H1 (cell line): Measurements from ENCODE around the gene SGCB. TPM values are rescaled to one million over a fixed set of nuclear protein-coding genes. Genes with fewer than 3 reads are reported as not detected.

Source experiments
- CTCF ChIA-PET: fragments of 300-600 bp; sonication (Branson Sonifier 250); formaldehyde crosslinking; loops from one replicate; lab custom pipeline; 2021; ENCODE audit not compliant: partially characterized antibody; lab: Charles Lee
- POLR2A ChIA-PET: fragments of 300-600 bp; sonication (Branson Sonifier 250); formaldehyde crosslinking; loops from one replicate; lab custom pipeline; 2021; ENCODE audit warnings: inconsistent platforms; ENCODE audit not compliant: partially characterized antibody; lab: Charles Lee
- DNase-seq, 2 experiments: peaks; one replicate each; pipeline versions ENCODE4 v3.0.0 to v3.0.0-alpha.2; 2010 to 2022; ENCODE audit warnings: low spot score in 2 of 2, low read depth in 1 of 2, mixed read lengths in 1 of 2
- FAIRE-seq: peaks from 2 replicates; lab custom pipeline; 2011; peaks lifted over from hg19 to GRCh38; lab: Jason Lieb, UNC
- H2AFZ ChIP-seq: 2 replicates; pipeline ENCODE4 v1.8.1; 2012; ENCODE audit warnings: low read length, inconsistent platforms
- H2AK5ac ChIP-seq: 2 replicates; pipeline ENCODE4 v1.6.1; 2013; ENCODE audit warnings: low read depth, low read length
- H2BK120ac ChIP-seq: replicated peaks from 2 replicates; pipeline ENCODE3; 2013; ENCODE audit warnings: low read depth, low read length, inconsistent platforms
- H2BK12ac ChIP-seq: 2 replicates; pipeline ENCODE4 v1.6.1; 2013; ENCODE audit warnings: low read depth, low read length
- H2BK15ac ChIP-seq: 2 replicates; pipeline ENCODE4 v1.6.1; 2013; ENCODE audit warnings: low read length
- H2BK20ac ChIP-seq: 2 replicates; pipeline ENCODE4 v1.6.1; 2013; ENCODE audit warnings: low read length
- H2BK5ac ChIP-seq: 2 replicates; pipeline ENCODE4 v1.6.1; 2013; ENCODE audit warnings: low read depth, low read length
- H3K14ac ChIP-seq: 2 replicates; pipeline ENCODE4 v1.6.1; 2013; ENCODE audit warnings: inconsistent platforms; ENCODE audit not compliant: insufficient read length
- H3K18ac ChIP-seq: 2 replicates; pipeline ENCODE4 v1.6.1; 2013; ENCODE audit warnings: low read length; ENCODE audit errors: extremely low read depth
- H3K23ac ChIP-seq: 2 replicates; pipeline ENCODE4 v1.6.1; 2013; ENCODE audit warnings: inconsistent platforms; ENCODE audit not compliant: insufficient read length
- H3K23me2 ChIP-seq: 2 replicates; pipeline ENCODE4 v1.6.1; 2013; ENCODE audit warnings: low read depth, low read length
- H3K27ac ChIP-seq: 2 replicates; pipeline ENCODE4 v1.6.1; 2011; ENCODE audit warnings: low read depth, low read length, inconsistent platforms
- H3K27me3 ChIP-seq, 4 experiments: replicated peaks in 1 of 4; 1 replicate in 1 of 4; 2 replicates in 3 of 4; pipeline versions ENCODE4 v1.6.1 to v1.8.1; 2011 to 2013; ENCODE audit warnings: low read length in 3 of 4, mild to moderate bottlenecking in 3 of 4, inconsistent platforms in 2 of 4, mixed read lengths in 2 of 4, moderate library complexity in 1 of 4; ENCODE audit not compliant: control insufficient read depth in 3 of 4, insufficient read depth in 3 of 4; ENCODE audit errors: extremely low read depth in 1 of 4
- H3K36me3 ChIP-seq, 4 experiments: 2 replicates each; pipeline versions ENCODE4 v1.6.1 to v1.8.1; 2011 to 2013; ENCODE audit warnings: mild to moderate bottlenecking in 4 of 4, low read length in 3 of 4, moderate library complexity in 2 of 4, control low read depth in 1 of 4, inconsistent platforms in 1 of 4; ENCODE audit not compliant: insufficient read depth in 4 of 4, control insufficient read depth in 2 of 4
- H3K4ac ChIP-seq: replicated peaks from 2 replicates; pipeline ENCODE3; 2013; ENCODE audit warnings: low read length, low read depth, mixed read lengths, inconsistent platforms; ENCODE audit not compliant: insufficient read length
- H3K4me1 ChIP-seq, 4 experiments: replicated peaks in 1 of 4; 1 replicate in 1 of 4; 2 replicates in 3 of 4; pipeline versions ENCODE4 v1.6.1 to v1.8.1; 2011 to 2013; ENCODE audit warnings: low read length in 3 of 4, inconsistent platforms in 2 of 4, mixed read lengths in 1 of 4; ENCODE audit not compliant: insufficient read depth in 4 of 4, control insufficient read depth in 3 of 4
- H3K4me2 ChIP-seq, 2 experiments: 2 replicates each; pipeline versions ENCODE4 v1.6.1 to v1.8.1; 2011 to 2013; ENCODE audit warnings: low read depth in 2 of 2, low read length in 2 of 2, control low read depth in 1 of 2, inconsistent platforms in 1 of 2, mild to moderate bottlenecking in 1 of 2; ENCODE audit not compliant: insufficient read depth in 1 of 2
- H3K4me3 ChIP-seq, 4 experiments: fragments of 200-600, 300-600 bp in 1 of 4; sonication (generic), shearing (Covaris generic), sonication (Bioruptor Twin) in 1 of 4; 2 replicates each; pipeline versions ENCODE4 v1.5.1 to v1.8.1; 2011 to 2016; ENCODE audit warnings: low read length in 4 of 4, low read depth in 3 of 4, control low read depth in 2 of 4, inconsistent platforms in 2 of 4, mild to moderate bottlenecking in 2 of 4, mixed read lengths in 1 of 4, moderate library complexity in 1 of 4; ENCODE audit not compliant: insufficient read depth in 2 of 4; ENCODE audit errors: extremely low read depth in 1 of 4
- H3K56ac ChIP-seq: replicated peaks from 2 replicates; pipeline ENCODE3; 2013; ENCODE audit warnings: low read depth, mild to moderate bottlenecking, mixed read lengths, low read length, inconsistent platforms; ENCODE audit not compliant: insufficient read length
- H3K79me1 ChIP-seq: 2 replicates; pipeline ENCODE4 v1.6.1; 2013; ENCODE audit warnings: low read depth, low read length, control low read depth
- H3K79me2 ChIP-seq, 2 experiments: 2 replicates each; pipeline versions ENCODE4 v1.6.1 to v1.8.1; 2012 to 2013; ENCODE audit warnings: low read length in 2 of 2, mild to moderate bottlenecking in 2 of 2, inconsistent platforms in 1 of 2; ENCODE audit not compliant: insufficient read depth in 2 of 2, control insufficient read depth in 1 of 2
- H3K9ac ChIP-seq, 4 experiments: replicated peaks in 1 of 4; 1 replicate in 1 of 4; 2 replicates in 3 of 4; pipeline versions ENCODE4 v1.6.1 to v1.8.1; 2011 to 2013; ENCODE audit warnings: low read depth in 3 of 4, low read length in 3 of 4, control low read depth in 2 of 4, mild to moderate bottlenecking in 2 of 4, moderate library complexity in 2 of 4, inconsistent platforms in 1 of 4; ENCODE audit errors: extremely low read depth in 1 of 4
- H3K9me3 ChIP-seq, 2 experiments: 2 replicates each; pipeline versions ENCODE4 v1.6.1 to v1.8.1; 2012 to 2013; ENCODE audit warnings: mild to moderate bottlenecking in 2 of 2, moderate library complexity in 2 of 2, control low read depth in 1 of 2, inconsistent platforms in 1 of 2, low read depth in 1 of 2, low read length in 1 of 2, mixed read lengths in 1 of 2; ENCODE audit not compliant: insufficient read depth in 2 of 2
- H4K20me1 ChIP-seq, 2 experiments: replicated peaks in 1 of 2; 2 replicates each; pipeline versions ENCODE3 to v1.8.1; 2011 to 2013; ENCODE audit warnings: inconsistent platforms in 2 of 2, low read length in 2 of 2, mild to moderate bottlenecking in 1 of 2; ENCODE audit not compliant: insufficient read depth in 2 of 2, control insufficient read depth in 1 of 2
- H4K5ac ChIP-seq: 2 replicates; pipeline ENCODE4 v1.6.1; 2013; ENCODE audit warnings: low read length, low read depth, mixed read lengths, inconsistent platforms; ENCODE audit not compliant: insufficient read length
- H4K8ac ChIP-seq: 2 replicates; pipeline ENCODE4 v1.8.0; 2013; ENCODE audit warnings: mild to moderate bottlenecking, moderate library complexity, low read length, inconsistent platforms; ENCODE audit not compliant: insufficient read depth; ENCODE audit errors: extremely low read depth
- H4K91ac ChIP-seq: replicated peaks from 2 replicates; pipeline ENCODE3; 2013; ENCODE audit warnings: low read length, mixed read lengths, inconsistent platforms; ENCODE audit not compliant: insufficient read length
- BACH1 ChIP-seq: IDR thresholded peaks from 2 replicates; pipeline ENCODE4 v1.6.1; 2012; ENCODE audit warnings: low read length, improper control_type of control experiment
- BCL11A ChIP-seq, 2 experiments: IDR thresholded peaks; one replicate each; pipeline ENCODE4 v1.6.1; 2011; ENCODE audit warnings: low read depth in 2 of 2, low read length in 2 of 2, mild to moderate bottlenecking in 2 of 2
- EGR1 ChIP-seq: IDR thresholded peaks from 2 replicates; pipeline ENCODE4 v1.6.1; 2011; ENCODE audit warnings: low read depth, low read length, borderline replicate concordance
- GABPA ChIP-seq: IDR thresholded peaks from 2 replicates; pipeline ENCODE4 v1.6.1; 2011; ENCODE audit warnings: mild to moderate bottlenecking, low read length, moderate library complexity, borderline replicate concordance; ENCODE audit not compliant: insufficient read depth
- HDAC2 ChIP-seq, 2 experiments: fragments of 300-600 bp in 1 of 2; sonication (generic) in 1 of 2; IDR thresholded peaks; 2 replicates each; pipeline ENCODE4 v1.6.1; 2011 to 2012; ENCODE audit warnings: low read depth in 2 of 2, low read length in 2 of 2, mild to moderate bottlenecking in 2 of 2, moderate library complexity in 2 of 2, borderline replicate concordance in 1 of 2, inconsistent platforms in 1 of 2
- POLR2AphosphoS5 ChIP-seq: IDR thresholded peaks from 2 replicates; pipeline ENCODE4 v1.6.1; 2011; ENCODE audit warnings: low read depth, low read length
- SP4 ChIP-seq: IDR thresholded peaks from 2 replicates; pipeline ENCODE4 v1.6.1; 2012; ENCODE audit warnings: low read length, inconsistent platforms
- TAF1 ChIP-seq: IDR thresholded peaks from 2 replicates; pipeline ENCODE4 v1.6.1; 2011; ENCODE audit warnings: mild to moderate bottlenecking, low read depth, low read length
- TAF7 ChIP-seq: optimal IDR thresholded peaks from 2 replicates; pipeline ENCODE3; 2011; ENCODE audit warnings: low read depth, mild to moderate bottlenecking, inconsistent platforms, low read length, moderate library complexity, borderline replicate concordance
- USF2 ChIP-seq: IDR thresholded peaks from 2 replicates; pipeline ENCODE4 v1.6.1; 2011; ENCODE audit warnings: low read length, improper control_type of control experiment
- YY1 ChIP-seq: IDR thresholded peaks from 2 replicates; pipeline ENCODE4 v1.6.1; 2011; ENCODE audit warnings: low read depth, mild to moderate bottlenecking, low read length
- ZNF274 ChIP-seq: IDR thresholded peaks from 2 replicates; pipeline ENCODE4 v1.7.0; 2012; ENCODE audit warnings: low read length, borderline replicate concordance; ENCODE audit errors: extremely low read depth
- WGBS, 2 experiments: shearing (Covaris generic) in 1 of 2; methylation state at CpG; one replicate each; pipeline versions ENCODE4 v1.1.6 to v1.1.7; 2013 to 2015; ENCODE audit warnings: low lambda C conversion rate in 2 of 2, mixed read lengths in 2 of 2, inconsistent platforms in 1 of 2, low coverage in 1 of 2, missing lambda C conversion rate in 1 of 2; ENCODE audit not compliant: insufficient replicate concordance in 2 of 2, insufficient coverage in 1 of 2, insufficient read length in 1 of 2; ENCODE audit errors: extremely low coverage in 1 of 2, missing lambda C conversion rate in 1 of 2; 5-methylcytosine and 5-hydroxymethylcytosine counted together
- polyA plus RNA-seq, 7 experiments: library from polyadenylated mRNA; depleted of rRNA in 3 of 7; stranded (reverse) in 5 of 7; unstranded in 2 of 7; fragments of >200 nt in 5 of 7; fragments of 200-250 nt in 2 of 7; gene quantifications; 1 replicate in 5 of 7; 2 replicates in 1 of 7; 4 replicates in 1 of 7; pipeline versions ENCODE4 v1.2.1 to v1.2.3, GENCODE V29; 2011 to 2013; ENCODE audit warnings: missing spikeins in 2 of 7, mixed read lengths in 2 of 7
- total RNA-seq: library from RNA; stranded (reverse); fragmentation: NEBNext Ultra II Directional; extraction: Animal tissue kit (Norgen Biotek cat#: 25700); gene quantifications from 2 replicates; pipeline ENCODE4 v1.2.1, GENCODE V29; 2021

SGCB gene
- total and polyA plus RNA-seq, 2 of the 8 experiments (the other 6 are each of a cell fraction or from before 2014, with no cell fraction given), result 6.8 to 32.2 TPM

DNA sequence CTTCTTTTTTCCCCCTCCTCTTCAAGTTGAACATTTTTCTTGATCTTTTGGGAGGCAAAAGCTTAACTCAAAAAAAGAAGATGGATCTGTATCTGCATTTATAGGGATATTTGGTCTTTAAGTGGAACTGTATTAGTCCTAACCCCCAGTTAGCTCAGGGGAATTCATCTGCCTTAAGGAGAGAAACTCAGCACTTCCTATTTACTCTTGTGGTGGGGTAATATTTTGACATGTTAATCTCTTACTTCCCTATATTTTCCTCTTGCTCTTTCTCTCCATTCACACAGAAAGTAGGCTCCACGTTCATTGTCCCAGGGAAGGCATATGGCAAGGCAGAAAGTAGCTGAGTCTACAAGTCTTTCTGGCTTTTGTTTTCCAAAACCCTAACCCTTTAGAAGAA, 23.2 kb downstream of the SGCB start:
- Histone ChIP-seq H3K27me3 (no peaks in the 10 kb centered on the region), H3K14ac (no peak overlapping the region), H3K27ac (no peak overlapping the region), H3K4me1 (no peaks in the 10 kb centered on the region), H2BK120ac (no peak overlapping the region), H4K5ac (no peak overlapping the region), H3K4me3 (no peak overlapping the region), H3K9ac (no peak overlapping the region), H2AFZ (no peak overlapping the region), H3K4ac (no peak overlapping the region), H3K4me2 (no peak overlapping the region), H2AK5ac (no peak overlapping the region), H3K9me3 (no peaks in the 10 kb centered on the region), H2BK20ac (no peak overlapping the region), H2BK5ac (no peak overlapping the region), H3K36me3 (no peaks in the 10 kb centered on the region), H3K56ac (no peak overlapping the region), H3K79me2 (no peaks in the 10 kb centered on the region), H2BK12ac (no peak overlapping the region), H4K91ac (no peak overlapping the region), H3K18ac (no peak overlapping the region), H3K23me2 (no peaks in the 10 kb centered on the region), H3K23ac (no peak overlapping the region), H2BK15ac (no peak overlapping the region), H4K8ac (no peak overlapping the region), H4K20me1 (no peaks in the 10 kb centered on the region), H3K79me1 (no peaks in the 10 kb centered on the region)
- 67% methylated on average over 1 of the region's 1 CpG; no CpG with 5 or more reads in 1 of the 2 experiments for WGBS, 2 experiments
- ChIA-PET CTCF (interaction anchor here (0.8 to 2.4 kb wide), 9 partner anchors 14 to 186 kb away, joined by 3 to 13 read pairs (median 3); no protein-coding TSS in a partner anchor), POLR2A (no interaction called here)
- DNase-seq (no peak), FAIRE-seq (no peak)
- TF ChIP-seq BCL11A (IDR thresholded peaks at IDR 0.05; ENCODE audit: low read depth in 2 of 2, low read length in 2 of 2) (no peak), USF2 (no peak), SP4 (no peak), GABPA (no peak), BACH1 (no peak), ZNF274 (no peak), YY1 (no peak), POLR2AphosphoS5 (no peak), HDAC2 (IDR thresholded peaks at IDR 0.05; ENCODE audit: borderline replicate concordance in 1 of 2, low read depth in 2 of 2, low read length in 2 of 2) (no peak), TAF1 (no peak), TAF7 (no peak), EGR1 (no peak)
